GM18520 (cell line): ENCODE results near the gene NPLOC4.
"Not testable (repeated sequence)": the region's sequence is repeated elsewhere in the genome, so short reads cannot be mapped to it uniquely, and the experiment has no call there.

Source experiments
- ATAC-seq: cut with Tn5 transposase; IDR thresholded peaks from one replicate; pipeline ENCODE4 v1.9.1; 2021; ENCODE audit not compliant: unreplicated experiment

NPLOC4 gene

DNA sequence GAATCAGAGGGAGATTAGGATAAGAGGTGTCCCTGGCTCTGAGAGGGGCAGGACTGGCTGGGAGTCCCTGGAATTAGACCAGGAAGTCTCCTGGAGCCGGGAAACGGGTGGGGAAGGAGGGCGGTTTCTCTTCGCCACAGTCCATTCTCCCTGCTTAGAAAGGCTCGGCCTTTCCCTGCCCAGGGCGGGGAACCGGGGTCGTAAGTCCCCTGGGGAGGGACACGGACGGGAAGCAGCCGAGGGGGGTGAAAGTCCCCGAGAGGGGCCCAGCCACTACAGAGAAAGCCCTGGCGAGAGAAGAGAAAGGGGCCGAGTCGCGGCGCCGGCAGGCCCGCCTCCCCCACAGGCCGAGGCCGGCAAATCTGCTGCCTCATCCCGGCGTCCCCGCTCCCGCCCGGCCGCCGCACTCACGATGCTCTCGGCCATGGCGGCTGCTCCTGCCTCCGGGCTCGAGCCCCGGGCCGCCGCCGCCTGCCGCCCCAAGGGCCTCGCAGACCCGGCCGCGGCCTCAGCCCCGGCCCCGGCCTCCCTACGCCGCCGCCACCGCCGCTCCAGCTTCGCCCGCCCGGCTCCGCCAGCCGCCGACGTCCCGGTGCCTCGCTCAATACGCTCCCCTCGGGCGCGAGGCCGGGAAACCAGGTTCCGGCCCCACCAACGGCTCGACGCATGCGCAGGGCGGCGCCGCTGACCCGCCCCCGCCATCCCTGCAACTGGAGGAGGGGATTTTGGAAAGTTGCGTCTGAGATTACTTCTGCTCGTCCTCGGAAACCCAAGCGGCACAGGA lies at the start of gene NPLOC4, which contains the start of gene TSPAN10:
TSS of gene NPLOC4 (minus strand) at position 608 of the 784 bp plus-strand sequence. CDS start at position 426, 182 bp downstream.
TSS of gene TSPAN10 (plus strand) at position 692 of the 784 bp plus-strand sequence. CDS start 5,217 bp downstream, outside the sequence.
- peak; percentile 97 for ATAC-seq

DNA sequence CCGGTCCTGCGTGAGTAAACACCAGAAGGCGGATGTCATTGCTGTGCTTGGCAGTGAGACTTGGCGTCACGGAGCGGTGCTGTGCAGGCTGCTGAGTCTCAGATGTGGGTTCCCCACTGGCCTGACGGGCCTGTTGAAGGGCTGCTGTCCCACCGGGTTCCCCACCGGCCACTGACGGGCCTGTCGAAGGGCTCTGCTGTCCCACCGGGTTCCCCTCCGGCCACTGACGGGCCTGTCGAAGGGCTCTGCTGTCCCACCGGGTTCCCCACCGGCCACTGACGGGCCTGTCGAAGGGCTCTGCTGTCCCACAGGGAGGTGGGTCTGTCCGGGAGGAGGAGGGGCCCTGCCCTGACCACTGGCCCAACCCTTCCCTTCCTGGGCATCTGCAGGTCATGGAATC lies 49.7 kb upstream of the NPLOC4 start:
- no peak for ATAC-seq

DNA sequence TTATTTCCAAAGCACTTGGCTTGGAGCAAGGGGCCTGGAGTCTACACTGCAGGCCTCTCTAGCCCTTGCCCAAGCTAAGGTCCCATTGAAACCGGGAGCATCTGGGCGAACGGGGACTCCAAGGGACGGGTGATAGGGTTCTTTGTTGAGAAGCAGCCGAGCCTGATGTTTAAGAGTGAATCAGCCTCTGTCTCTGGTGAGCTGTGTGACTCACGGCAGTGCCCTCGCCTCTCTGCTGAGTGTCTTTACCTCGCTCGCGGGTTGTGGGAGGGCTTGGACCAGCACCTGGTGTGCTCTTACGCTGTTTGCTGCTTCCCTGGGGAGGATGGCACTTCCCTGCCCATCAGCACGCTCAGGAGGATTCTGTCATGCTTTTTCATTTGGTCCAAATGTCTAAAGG lies 48.2 kb upstream of the NPLOC4 start:
- no peak for ATAC-seq

DNA sequence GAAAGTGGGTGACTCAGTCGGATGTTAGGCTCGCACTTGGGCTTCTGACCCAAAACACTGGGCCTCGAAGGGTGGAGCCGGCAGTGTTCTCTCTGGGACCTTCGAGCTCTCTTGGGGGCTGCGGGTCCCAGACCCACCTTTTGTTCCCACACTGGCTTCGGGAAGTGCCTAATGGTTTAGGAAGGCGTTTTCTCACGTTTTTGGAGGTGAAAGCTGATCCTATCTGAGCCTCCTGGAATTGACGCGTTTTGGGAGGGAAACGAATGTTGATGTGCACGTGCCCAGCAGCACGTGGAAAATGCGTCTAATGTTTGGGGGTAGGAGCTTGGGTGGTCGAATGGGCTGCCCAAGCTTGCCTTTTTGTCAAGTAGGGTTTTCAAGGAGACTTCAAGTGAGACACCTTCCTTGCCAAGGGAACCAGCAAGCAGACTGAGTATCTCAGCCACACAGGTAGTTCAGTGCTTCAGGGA lies 47.6 kb upstream of the NPLOC4 start:
- no peak for ATAC-seq

DNA sequence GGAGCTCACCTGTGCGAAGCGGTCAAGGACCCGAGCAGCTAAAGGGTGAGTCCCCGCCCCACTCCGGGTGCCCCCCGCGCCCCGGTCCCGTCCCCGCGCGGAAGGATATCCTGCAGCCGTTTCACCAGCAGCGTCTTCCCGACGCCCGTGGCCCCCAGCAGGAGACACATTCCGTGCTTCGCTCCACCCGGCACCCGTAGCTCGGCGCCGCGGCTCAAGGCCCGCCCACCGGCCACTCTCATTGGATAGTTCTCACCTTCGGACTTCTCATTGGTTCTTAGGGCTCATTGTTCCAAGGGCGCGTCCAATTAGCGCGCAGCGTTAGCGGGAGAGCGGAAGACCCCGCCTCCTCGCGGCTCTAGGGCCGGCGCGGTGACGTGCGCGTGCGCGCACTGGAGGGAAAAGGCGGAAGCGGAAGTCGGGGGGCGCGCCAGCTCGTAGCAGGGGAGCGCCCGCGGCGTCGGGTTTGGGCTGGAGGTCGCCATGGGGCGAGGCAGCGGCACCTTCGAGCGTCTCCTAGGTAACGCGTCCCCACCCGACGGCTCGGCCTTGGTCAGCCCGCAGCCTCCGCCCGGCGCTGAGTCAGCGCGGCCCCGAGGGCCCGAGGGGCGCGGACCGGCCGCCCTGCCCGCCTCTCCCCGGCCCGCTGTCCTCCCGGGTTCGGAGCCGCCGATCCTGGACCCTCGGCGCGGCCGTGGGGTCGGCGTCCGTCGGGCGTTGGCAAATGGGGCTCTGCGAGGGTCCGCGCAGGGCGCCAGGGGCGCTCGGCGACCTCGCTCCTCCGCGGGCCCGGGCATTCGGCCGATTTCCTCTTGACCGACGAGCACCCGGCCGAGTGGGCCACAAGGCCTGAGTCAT lies 46.9 kb upstream of the NPLOC4 start, which contains the start of the genes ARL16 and HGS:
TSS of gene ARL16 (minus strand) at position 214 of the 858 bp plus-strand sequence. CDS start at position 170, 44 bp downstream.
TSS of gene HGS (plus strand) at position 428 of the 858 bp plus-strand sequence. CDS start at position 484, 56 bp downstream.
- ATAC-seq = peak; percentile 93

GRCh38 chr17:81683208-81683583 lies 46.3 kb upstream of the NPLOC4 start:
- no peak for ATAC-seq

DNA sequence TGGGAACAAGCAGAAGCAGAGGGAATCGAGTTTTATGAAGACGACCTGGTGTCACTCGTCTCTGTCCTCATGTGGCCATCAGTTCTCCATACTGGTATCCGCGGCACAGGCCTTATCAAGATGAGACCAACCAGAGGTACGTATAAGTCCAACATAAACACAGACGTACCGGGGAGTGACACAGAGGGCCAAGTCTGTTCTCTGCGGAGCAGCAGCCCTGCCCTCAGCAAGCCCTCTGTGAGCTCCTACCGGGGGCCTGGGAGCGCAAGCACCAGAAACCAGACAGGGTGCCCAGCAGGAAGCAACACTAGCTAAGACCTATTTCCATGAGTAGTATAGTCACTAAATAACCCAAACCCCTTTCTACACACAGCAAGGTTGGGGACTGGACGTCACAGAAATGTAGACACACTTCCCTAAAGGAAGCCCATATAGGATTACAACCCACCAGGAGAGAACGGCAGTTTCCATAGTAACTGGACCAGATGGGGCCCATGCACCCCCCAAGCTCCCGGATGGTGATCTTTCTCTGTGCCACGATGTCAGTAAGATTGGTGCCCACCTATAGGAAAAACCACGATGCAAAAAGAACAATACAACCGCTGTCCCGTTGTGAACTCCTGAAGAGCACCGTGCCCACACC lies 45.8 kb upstream of the NPLOC4 start:
- no peak for ATAC-seq

DNA sequence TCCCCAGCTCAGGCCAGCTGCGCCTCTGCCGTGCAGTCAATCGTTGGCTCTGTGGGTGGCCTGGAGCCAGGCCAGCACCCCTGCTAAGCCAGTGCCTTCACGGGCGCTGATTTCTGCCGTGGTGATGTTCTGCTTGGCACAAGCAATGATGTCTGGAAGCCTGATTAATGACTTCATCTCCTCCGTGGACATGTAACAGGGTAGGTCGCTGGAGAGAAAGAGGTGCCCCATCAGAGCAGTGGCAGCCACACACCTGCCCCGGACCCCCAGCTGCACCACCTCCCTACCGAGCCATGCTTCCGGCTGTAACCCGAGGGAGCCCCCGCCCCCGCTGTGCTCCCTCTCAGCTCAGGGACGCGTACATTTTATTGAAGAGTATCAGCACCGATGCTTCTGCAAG lies 44.8 kb upstream of the NPLOC4 start:
- no peak for ATAC-seq

DNA sequence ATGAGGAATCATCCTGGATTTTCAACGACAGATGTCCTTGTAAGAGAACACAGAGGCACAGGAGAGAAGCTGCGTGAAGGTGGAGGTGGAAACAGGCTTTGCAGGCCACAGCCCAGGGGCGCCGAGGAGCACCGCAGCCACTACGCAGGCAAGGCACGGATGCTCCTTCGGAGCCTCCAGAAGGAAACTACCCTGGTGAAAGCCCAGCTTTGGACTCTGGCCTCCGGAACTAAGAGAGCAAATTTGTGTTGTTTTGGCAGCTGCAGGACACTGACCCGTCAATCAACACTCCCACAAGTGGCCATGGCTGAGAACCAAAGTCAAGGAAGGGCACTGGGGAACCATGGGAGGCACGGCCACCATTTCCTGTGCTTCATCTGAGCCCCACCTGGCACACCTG lies 43.2 kb upstream of the NPLOC4 start:
- no peak for ATAC-seq

DNA sequence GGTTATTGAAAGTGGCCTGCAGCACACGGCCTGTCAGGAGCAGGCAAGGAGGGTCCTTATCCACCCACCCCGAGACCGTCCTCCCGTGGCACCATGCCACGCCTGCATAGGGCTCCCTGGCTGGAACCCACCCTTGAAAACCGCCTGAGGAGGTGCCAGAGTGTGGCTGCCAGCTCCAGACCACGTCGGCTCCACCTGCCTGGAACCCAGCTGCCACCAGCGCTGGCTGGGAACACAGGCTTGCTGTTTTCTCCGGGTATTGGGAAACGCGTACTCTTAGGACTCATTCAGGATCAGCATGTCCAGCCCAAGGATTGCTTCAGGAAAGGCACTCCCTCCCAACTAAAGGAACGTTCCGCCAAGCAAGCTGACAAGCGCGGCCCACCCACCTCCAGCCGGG lies 40.0 kb upstream of the NPLOC4 start:
- no peak for ATAC-seq

- not testable (repeated sequence) for ATAC-seq
Observed at GRCh38 chr17:81675515-81676221, 38.8 kb upstream of the NPLOC4 start.

DNA sequence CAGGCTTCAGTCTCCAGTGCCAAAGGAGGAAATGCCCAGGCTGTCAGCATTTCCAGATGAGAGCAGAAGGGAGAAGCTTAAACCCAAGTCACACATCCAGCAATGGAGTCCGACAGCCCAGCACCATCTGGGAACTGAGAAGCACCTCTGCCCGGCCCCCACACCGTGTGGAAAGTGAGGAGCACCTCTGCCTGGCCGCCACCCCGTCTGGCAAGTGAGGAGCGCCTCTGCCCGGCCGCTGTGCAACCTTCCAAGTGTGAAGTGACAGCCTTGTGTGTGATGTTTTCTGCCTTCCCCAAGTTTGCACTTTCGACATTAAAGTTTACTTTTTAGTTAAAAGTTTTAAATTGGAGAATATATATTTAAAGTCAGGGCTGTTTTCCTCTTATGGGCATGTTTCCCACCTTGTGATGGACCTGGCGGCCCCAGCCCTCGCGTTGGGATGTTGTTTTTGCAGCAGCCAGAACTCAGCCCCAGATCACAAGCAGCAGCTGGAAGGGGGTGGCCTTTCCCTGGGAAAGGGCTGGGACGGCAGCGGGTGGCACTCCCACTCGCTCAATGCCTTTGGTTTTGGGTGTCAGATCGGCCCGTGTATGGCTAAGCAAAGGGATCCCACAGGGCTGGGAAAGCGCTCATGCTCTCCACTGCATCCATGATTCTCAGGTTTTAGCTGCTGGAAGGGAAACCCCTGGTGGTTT lies 36.8 kb upstream of the NPLOC4 start:
- no peak for ATAC-seq

DNA sequence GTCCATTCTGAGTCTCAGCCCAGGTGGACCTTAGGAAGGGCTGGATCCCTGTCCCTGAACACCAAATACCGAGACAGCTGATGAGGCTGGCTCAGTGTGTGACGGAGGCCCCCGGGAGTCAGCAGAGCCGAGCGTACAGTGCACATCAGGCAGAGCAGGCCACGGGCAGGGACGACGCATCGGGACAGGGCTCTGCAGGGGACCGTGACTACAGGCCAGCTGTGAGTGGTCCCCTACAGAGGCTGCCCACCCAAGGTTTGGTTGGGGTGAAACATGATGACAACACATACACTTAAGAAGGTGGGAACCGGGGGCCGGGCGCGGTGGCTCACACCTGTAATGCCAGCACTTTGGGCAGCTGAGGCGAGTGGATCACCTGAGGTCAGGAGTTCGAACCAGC lies 36.0 kb upstream of the NPLOC4 start:
- ATAC-seq = no peak

- ATAC-seq = no peak
Observed at GRCh38 chr17:81672504-81672903, 35.6 kb upstream of the NPLOC4 start.

- ATAC-seq = no peak
Observed at GRCh38 chr17:81667754-81668153, 30.8 kb upstream of the NPLOC4 start.

- peak; percentile 86 for ATAC-seq
Observed at GRCh38 chr17:81666342-81667191, 29.7 kb upstream of the NPLOC4 start, which contains the start of the genes CCDC137 and OXLD1. CCDC137 (plus strand) TSS chr17:81666737; CDS start chr17:81666767, 30 bp downstream. OXLD1 (minus strand) TSS chr17:81666605; CDS start chr17:81666577, 28 bp downstream.

DNA sequence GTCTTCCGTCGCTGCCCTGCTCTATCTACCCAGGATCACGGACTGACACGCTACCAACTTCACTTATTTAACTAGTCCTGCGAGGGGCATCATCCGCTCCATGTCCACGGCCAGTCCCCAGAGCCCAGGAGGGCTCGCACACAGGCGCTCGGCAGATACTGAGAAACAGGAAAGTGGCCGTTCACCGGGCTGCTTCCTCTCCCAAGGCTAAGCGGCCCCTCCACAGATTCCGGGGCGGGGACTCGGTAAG lies 29.1 kb upstream of the NPLOC4 start:
- ATAC-seq = peak; percentile 3

DNA sequence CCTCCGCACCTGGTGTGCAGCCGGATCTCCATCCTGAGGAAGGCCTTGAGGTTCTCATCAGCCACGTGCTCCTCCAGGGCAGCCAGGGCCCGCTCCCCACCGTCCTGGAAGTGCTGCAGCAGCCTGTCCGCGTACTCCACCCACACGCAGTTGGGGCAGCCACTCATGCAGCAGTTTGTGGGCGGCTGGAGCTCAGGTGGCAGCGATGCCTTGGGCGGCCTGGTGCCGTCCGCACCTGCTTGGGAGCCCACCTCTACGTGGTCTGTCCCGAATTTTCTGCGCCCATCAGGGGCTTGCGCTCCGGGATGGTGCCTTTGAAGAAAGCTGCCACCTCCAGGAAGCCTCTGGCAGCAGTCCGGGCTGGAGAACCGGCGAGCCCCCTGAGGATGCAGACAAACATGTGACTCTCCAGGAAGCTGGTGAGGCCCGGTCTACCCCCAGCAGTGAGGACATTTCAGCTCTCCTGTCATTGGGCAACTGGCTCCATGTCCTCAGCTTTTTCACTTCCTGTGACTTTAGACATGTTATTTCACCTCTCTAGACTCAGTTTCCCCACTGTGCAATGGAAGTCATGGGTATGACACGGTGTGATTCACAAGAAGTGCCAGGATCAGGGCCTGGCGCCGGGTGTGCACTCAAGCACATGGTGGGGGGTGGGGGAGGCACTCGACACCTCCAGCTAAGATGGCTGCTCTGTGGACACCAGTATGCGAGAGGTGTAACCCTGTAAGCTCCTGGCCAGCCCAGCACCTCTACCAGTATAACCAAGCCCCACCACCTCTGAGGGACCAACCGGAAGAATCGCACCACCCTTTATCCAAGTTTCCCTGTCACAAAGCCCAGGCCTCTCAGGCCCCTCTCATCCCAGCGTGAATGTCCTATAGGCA lies 28.5 kb upstream of the NPLOC4 start:
- no peak for ATAC-seq
